ENCODE results near the gene NUP210.
"Not testable (repeated sequence)": the region's sequence is repeated elsewhere in the genome, so short reads cannot be mapped to it uniquely, and the experiment has no call there.

Gene NUP210

GRCh38 chr3:13429631-13430291 is 9.6 kb upstream of the NUP210 start:
- DNase-seq = no peak

GRCh38 chr3:13428678-13429077 is 8.6 kb upstream of the NUP210 start:
- not testable (repeated sequence) for DNase-seq

GRCh38 chr3:13427662-13428603 is 7.8 kb upstream of the NUP210 start:
- DNase-seq = peak; percentile 66

DNA sequence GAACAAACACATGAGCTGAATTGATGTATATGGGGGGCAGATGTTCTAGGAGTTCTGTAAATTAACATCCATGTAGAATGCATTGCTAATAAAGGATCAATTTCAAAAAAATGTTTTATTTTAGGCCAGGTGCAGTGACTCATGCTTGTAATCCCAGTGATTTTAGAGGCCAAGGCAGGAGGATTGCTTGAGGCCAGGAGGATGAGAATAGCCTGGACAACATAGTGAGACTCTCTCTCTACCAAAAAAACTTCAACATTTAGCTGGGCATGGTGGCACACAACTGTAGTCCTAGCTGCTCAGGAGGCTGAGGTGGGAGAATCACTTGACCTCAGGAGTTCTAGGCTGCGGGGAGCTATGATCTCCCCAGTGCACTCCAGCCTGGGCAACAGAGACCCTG is 6.5 kb upstream of the NUP210 start:
- DNase-seq = no peak

DNA sequence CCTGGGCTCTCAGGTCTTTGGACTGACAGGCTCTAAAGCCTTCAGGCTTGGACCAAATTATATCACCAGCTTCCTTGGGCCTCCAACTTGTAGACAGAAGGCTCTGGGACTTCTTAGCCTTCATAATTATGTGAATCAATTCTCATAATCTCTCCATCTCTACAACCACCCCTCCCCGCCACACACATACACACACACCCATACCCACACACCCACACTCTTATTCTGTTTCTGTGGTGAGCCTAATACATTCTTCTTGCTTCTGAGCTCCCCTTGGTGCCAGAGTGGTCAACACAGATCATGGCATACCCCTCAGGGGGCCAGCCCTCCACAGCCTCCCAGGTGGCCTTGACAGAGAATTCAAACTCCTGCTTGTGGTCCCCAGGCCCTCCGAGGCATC is 5.6 kb upstream of the NUP210 start:
- DNase-seq = no peak

DNA sequence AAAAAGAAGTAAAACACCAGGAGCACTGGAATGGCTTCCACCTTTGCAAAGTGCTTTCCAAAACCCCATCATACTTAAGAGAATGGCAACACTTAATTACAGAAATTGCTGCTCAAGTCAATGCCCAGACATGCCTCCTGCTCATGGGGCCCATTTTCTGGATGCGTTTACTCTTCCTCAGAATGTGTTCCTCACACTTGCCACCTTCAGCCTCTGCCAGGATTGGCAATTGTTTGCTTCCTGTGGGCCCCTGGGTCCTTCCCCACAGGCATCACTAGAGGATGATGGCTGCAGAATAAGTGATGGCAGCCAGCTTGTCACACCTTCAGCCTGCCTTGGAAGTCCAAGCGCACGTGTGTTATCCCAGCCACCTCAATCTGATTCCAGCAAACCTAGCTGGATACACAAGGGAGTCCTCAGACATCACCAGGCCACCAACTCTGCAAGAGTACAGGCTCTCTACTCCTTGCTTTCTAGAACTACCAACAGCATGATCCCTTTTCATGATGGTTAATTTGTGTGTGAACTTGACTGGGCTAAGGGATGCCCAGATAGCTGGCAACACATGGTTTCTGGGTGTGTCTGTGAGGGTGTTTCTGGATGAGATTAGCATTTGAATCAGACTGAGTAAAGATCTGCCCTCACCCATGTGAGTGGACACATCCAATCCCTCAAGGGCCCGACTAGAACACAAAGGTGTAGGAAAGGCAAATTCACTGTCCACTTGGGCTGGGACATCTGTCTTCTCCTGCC is 4.9 kb upstream of the NUP210 start:
- no peak for DNase-seq

- no peak for DNase-seq
These were observed 4.2 kb upstream of the NUP210 start for GRCh38 chr3:13424141-13424844.

- peak; percentile 81 for DNase-seq
These were observed 976 bp upstream of the NUP210 start for GRCh38 chr3:13420831-13421765.

DNA sequence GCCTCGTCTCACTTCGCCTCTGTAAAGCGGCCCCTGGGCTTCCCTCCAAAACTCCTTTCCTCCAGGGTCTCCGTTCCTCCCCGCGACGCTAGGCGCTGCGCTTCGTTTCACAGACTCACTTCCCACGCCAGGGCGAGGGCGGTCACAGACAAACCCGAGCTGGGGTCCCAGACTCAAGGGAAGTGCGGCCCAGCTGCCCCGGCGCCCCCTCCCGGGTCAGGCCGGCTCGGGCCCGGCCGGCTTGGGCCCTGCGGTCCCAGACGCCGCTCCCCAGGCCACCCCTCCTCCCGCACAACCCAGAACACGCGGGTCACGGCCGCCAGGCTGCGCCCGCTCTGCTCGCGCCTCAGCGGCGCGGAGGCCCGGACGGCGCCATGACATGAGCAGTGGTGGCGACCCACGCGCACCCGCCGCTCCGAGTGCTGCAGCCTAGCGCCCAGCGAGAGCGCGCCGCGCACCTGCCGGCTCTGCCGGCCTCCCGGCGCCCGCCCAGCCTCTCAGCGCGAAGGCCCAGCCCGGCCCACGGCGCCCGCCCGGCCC is 547 bp downstream of the NUP210 start:
- peak; percentile 70 for DNase-seq

GRCh38 chr3:13417166-13417947 is 2.8 kb downstream of the NUP210 start:
- DNase-seq = no peak

GRCh38 chr3:13415997-13416793 is 3.9 kb downstream of the NUP210 start:
- DNase-seq = peak; percentile 35

DNA sequence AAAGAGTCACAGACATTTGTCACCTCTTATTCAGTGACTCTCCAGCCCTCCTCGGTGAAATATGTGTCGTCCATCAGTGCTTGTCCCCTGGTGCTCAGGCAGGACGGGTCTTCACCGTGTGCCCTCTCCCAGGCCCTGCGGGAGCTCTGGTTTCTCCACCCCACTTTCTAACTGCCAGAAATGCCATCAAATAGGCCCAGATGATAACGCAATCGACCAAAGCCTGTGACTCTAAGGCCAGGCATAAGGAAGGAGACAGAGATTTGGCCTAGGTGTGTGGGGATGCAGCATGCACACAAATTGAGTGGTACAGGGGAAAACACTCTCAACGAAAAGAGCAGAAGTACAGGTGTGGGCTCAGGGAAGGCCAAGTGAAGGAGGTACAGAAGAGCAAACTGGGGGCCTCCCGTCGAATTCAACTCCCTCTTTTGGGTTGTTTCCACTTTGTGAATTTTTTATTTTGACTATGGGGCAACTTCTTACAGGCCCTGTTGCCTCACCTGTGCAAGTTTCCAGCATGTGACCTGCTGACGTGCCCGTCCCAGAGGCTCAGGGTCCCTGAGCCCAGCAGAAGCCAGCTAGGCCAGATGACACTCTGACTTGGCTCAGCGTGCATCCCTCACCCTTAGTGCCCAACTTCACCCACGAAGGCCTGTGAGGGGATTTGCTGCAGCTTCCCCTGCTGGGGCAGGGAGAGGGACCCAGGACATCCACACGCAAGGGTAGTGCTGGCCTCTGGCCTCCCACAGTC is 4.7 kb downstream of the NUP210 start:
- peak; percentile 3 for DNase-seq

- peak; percentile 82 for DNase-seq
These were observed 5.9 kb downstream of the NUP210 start for GRCh38 chr3:13414040-13414729.

- DNase-seq = no peak
These were observed 8.8 kb downstream of the NUP210 start for GRCh38 chr3:13411186-13411860.

DNA sequence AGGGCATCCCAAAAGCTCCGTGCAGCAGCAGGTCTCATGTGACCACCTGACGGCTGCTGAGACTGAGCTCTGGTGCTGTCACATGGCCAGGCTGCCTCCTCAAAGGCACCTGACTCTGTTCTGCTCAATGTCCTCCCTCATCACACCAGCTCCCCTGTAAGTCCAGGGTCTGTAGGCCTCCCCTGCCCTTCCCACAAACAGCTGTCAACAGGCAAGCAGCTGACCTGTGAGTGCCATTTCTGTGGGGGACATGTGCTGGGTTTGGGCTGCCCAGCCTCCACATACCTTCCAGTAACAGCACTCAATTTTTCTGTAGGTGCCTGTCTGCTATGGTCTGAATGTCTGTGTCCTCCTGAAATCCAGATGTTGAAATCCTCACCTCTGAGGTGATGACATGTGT is 11.2 kb downstream of the NUP210 start:
- DNase-seq = no peak

GRCh38 chr3:13407926-13408325 is 12.2 kb downstream of the NUP210 start:
- DNase-seq = no peak

DNA sequence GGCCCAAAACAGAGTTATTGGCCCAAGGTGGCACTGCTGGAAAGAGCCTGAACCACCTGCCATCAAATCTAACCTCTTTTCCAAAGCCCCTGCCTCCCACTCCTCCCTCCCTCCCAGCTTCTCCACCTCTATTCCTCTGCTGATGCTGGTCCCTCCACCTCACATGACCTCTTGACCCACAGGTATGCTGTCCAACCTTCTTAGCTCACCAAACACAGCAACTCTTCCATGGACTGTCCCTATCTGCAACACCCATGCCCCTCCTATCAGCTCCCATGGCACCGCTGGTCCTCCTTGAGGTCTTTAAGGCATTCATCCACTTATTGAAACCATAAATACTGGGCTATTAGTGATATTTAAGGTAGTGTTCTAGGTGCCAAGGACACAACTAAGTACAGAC is 12.6 kb downstream of the NUP210 start:
- DNase-seq = no peak

GRCh38 chr3:13406190-13406589 is 13.9 kb downstream of the NUP210 start:
- no peak for DNase-seq

Data from CD4-positive, alpha-beta T cell treated with Interleukin-6 for 4 hours (primary cell).